Measurements from ENCODE around the gene RNF8. TPM values are rescaled to one million over a fixed set of nuclear protein-coding genes. Genes with fewer than 3 reads are reported as not detected.
"Not testable (repeated sequence)": the region's sequence is repeated elsewhere in the genome, so short reads cannot be mapped to it uniquely, and the experiment has no call there.

RNF8 gene
- total RNA-seq, 1 experiment from 2014 or later: 22.0 TPM

DNA sequence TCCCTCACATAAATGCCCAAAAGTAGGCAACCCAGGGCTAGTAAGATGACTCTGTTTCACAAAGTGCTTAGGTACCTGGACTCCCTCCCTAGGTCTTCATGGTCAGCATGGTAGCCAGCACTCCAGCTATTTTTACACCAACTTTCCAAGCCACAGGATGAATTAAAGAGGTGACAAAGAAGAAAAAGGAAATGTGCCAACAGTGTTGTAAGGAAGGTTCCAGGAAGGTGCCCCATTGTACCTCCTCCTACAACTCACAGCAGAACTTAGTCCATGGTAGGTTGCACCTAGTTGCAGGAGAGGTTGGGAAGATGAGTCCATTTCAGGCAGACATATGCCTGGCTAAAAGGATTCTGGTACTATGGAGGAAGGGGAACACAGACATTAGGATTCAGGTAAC, 19.7 kb upstream of the RNF8 start:
- Mint-ChIP-seq H3K27ac (ENCODE audit: low read depth, unreplicated experiment) (no peak overlapping the region), H3K9me3 (ENCODE audit: unreplicated experiment) (no peaks in the 10 kb centered on the region)
- no TSS peak for BruUV-seq (replicated peaks)

DNA sequence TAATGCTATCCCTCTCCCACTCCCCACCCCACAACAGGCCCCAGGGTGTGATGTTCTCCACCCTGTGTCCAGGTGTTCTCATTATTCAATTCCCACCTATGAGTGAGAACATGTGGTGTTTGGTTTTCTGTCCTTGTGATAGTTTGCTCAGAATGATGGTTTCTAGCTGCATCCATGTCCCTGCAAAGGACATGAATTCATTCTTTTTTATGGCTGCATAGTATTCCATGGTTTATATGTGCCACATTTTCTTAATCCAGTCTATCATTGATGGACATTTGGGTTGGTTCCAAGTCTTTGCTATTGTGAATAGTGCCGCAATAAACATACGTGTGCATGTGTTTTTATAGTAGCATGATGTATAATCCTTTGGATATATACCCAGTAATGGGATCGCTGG, 15.5 kb upstream of the RNF8 start:
- POLR2A ChIA-PET; H3K4me1 Mint-ChIP-seq (ENCODE audit: insufficient read depth, unreplicated experiment); H3K27me3 Mint-ChIP-seq (ENCODE audit: insufficient read depth, unreplicated experiment); H3K9me3 Mint-ChIP-seq (ENCODE audit: unreplicated experiment); H3K4me3 Mint-ChIP-seq (ENCODE audit: unreplicated experiment); intact Hi-C loops (cut with micrococcal nuclease); H3K27ac Mint-ChIP-seq (ENCODE audit: low read depth, unreplicated experiment); DNase-seq (ENCODE audit: unreplicated experiment); BruUV-seq (replicated peaks): not testable (repeated sequence)
- peaks cover 12% of the 10 kb centered on the region for H3K36me3 Mint-ChIP-seq (ENCODE audit: insufficient read depth, unreplicated experiment)
- CTCF ChIA-PET: interaction anchor here (2.5 kb wide), 1 partner anchor 13 kb away, joined by 11 read pairs; no protein-coding TSS in a partner anchor

More for the DNA sequence above, 19.7 kb upstream of the RNF8 start:
- ChIA-PET CTCF (interaction anchor here (0.5 to 1.5 kb wide), 2 partner anchors 9 to 361 kb away, joined by 3 to 8 read pairs; no protein-coding TSS in a partner anchor), POLR2A (no interaction called here)
- intact Hi-C loops (cut with micrococcal nuclease): no loop called here
- Mint-ChIP-seq H3K36me3 (ENCODE audit: insufficient read depth, unreplicated experiment) (peaks cover 19% of the 10 kb centered on the region), H3K4me1 (ENCODE audit: insufficient read depth, unreplicated experiment) (no peaks in the 10 kb centered on the region), H3K27me3 (ENCODE audit: insufficient read depth, unreplicated experiment) (no peaks in the 10 kb centered on the region), H3K4me3 (ENCODE audit: unreplicated experiment) (no peak overlapping the region)
- TF ChIP-seq CTCF (IDR thresholded peaks at IDR 0.05; ENCODE audit: unreplicated experiment): no peak
- no peak for DNase-seq (ENCODE audit: unreplicated experiment)

DNA sequence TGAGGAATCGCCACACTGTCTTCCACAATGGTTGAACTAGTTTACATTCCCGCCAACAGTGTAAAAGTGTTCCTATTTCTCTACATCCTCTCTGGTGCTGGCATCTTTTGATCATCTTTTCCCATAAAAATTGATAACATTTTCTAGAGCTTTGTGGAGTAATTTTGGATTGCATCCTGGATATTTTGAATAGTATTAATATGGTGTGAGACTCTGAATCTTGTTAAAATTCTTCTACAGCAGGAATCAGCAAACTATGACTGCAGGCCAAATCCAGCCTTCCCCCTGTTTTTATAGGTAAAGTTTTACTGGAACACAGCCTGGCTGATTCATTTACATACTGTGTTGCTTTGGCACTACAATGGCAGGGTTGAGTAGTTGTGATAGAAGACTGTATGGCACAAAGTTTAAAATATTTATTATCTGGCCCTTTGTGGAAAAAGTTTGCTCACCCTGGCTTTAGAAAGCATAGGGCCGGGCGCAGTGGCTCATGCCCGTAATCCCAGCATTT, 15.0 kb upstream of the RNF8 start:
- TF ChIP-seq CTCF (IDR thresholded peaks at IDR 0.05; ENCODE audit: unreplicated experiment): no peak
- H3K36me3 Mint-ChIP-seq (ENCODE audit: insufficient read depth, unreplicated experiment): peaks cover 12% of the 10 kb centered on the region
- H3K4me1 Mint-ChIP-seq (ENCODE audit: insufficient read depth, unreplicated experiment): no peaks in the 10 kb centered on the region
- CTCF ChIA-PET: interaction anchor here (2.5 kb wide), 1 partner anchor 13 kb away, joined by 11 read pairs; no protein-coding TSS in a partner anchor
- peaks cover 5% of the 10 kb centered on the region for H3K27me3 Mint-ChIP-seq (ENCODE audit: insufficient read depth, unreplicated experiment)
- no peaks in the 10 kb centered on the region for H3K9me3 Mint-ChIP-seq (ENCODE audit: unreplicated experiment)
- no peak for DNase-seq (ENCODE audit: unreplicated experiment)
- no peak overlapping the region for H3K27ac Mint-ChIP-seq (ENCODE audit: low read depth, unreplicated experiment)
- BruUV-seq (replicated peaks): no TSS peak
- intact Hi-C loops (cut with micrococcal nuclease): no loop called here
- H3K4me3 Mint-ChIP-seq (ENCODE audit: unreplicated experiment): no peak overlapping the region
- POLR2A ChIA-PET: no interaction called here

DNA sequence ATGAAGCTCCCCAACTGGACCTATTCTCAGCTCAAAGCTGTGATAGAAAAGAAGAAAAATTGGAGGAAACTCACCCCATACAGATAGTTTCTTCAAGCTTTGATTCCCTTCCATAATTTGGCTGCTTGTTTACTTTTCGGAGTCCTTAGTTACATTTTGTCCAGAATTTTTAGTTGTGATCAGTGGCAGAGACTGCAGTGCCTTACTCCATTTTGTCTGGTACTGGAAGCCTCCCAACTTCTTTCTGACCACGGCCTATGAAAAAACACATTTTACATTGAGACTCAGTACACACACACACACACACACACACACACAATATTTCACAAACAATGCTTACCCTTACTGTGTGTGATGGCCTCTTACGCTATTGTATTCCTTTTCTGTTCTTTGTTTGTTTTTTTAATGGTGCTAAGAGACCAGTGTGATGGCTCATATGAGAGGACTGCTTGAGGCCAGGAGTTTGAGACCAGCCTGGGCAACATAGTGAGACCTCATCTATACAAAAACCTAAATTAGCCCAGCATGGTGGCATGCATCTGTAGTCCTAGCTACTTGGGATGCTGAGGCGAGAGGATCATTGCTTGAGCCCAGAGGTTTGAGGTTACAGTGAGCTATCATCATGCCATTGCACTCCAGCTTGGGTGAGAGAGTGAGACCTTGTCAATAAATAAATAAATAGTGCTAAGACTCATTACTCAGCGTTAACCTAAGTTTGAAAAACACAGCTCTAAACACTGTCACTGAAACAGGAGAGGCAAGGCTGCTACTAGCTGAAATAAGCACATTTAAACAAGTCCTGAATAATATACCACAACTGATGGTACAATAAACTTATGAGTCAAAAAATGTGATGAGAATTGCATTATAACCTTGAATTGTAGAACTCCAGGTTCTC, 13.8 kb upstream of the RNF8 start:
- intact Hi-C loops (cut with micrococcal nuclease): no loop called here
- no peak overlapping the region for H3K27ac Mint-ChIP-seq (ENCODE audit: low read depth, unreplicated experiment)
- POLR2A ChIA-PET: no interaction called here
- peaks cover 16% of the 10 kb centered on the region for H3K27me3 Mint-ChIP-seq (ENCODE audit: insufficient read depth, unreplicated experiment)
- BruUV-seq (replicated peaks): no TSS peak
- CTCF ChIA-PET: interaction anchor here (1.4 to 2.5 kb wide), 2 partner anchors 14 to 16 kb away, joined by 5 to 11 read pairs; no protein-coding TSS in a partner anchor
- H3K9me3 Mint-ChIP-seq (ENCODE audit: unreplicated experiment): no peaks in the 10 kb centered on the region
- no peak for DNase-seq (ENCODE audit: unreplicated experiment)
- no peak overlapping the region for H3K4me3 Mint-ChIP-seq (ENCODE audit: unreplicated experiment)
- peaks cover 12% of the 10 kb centered on the region for H3K36me3 Mint-ChIP-seq (ENCODE audit: insufficient read depth, unreplicated experiment)
- H3K4me1 Mint-ChIP-seq (ENCODE audit: insufficient read depth, unreplicated experiment): no peaks in the 10 kb centered on the region
- no peak for TF ChIP-seq CTCF (IDR thresholded peaks at IDR 0.05; ENCODE audit: unreplicated experiment)
